Astrocyte (in vitro differentiated cells and primary cell): Measurements from ENCODE around the gene YWHAE. TPM values are rescaled to one million over a fixed set of nuclear protein-coding genes. Genes with fewer than 3 reads are reported as not detected.

Source experiments
- DNase-seq: peaks from one replicate; pipeline ENCODE4 v3.0.0-alpha.2; 2010; ENCODE audit warnings: low read depth
- FAIRE-seq: peaks from 2 replicates; lab custom pipeline; 2011; peaks lifted over from hg19 to GRCh38; lab: Jason Lieb, UNC
- H2AFZ ChIP-seq: 2 replicates; pipeline ENCODE4 v1.6.0; 2012; ENCODE audit warnings: low read depth, low read length, inconsistent platforms
- H3K27ac ChIP-seq: 2 replicates; pipeline ENCODE4 v1.5.1; 2011; ENCODE audit warnings: low read depth, low read length, inconsistent platforms
- H3K27me3 ChIP-seq: 2 replicates; pipeline ENCODE4 v1.6.0; 2011; ENCODE audit warnings: low read length, inconsistent platforms; ENCODE audit not compliant: insufficient read depth
- H3K36me3 ChIP-seq: 2 replicates; pipeline ENCODE4 v1.5.1; 2011; ENCODE audit warnings: low read length, inconsistent platforms; ENCODE audit not compliant: insufficient read depth
- H3K4me1 ChIP-seq: 2 replicates; pipeline ENCODE4 v1.5.1; 2011; ENCODE audit warnings: low read length, inconsistent platforms; ENCODE audit not compliant: insufficient read depth
- H3K4me2 ChIP-seq: 2 replicates; pipeline ENCODE4 v1.6.0; 2012; ENCODE audit warnings: low read length, inconsistent platforms
- H3K4me3 ChIP-seq: 2 replicates; pipeline ENCODE4 v1.5.1; 2011; ENCODE audit warnings: low read depth, mild to moderate bottlenecking, low read length, inconsistent platforms; ENCODE audit not compliant: insufficient read depth
- H3K79me2 ChIP-seq: 2 replicates; pipeline ENCODE4 v1.6.0; 2012; ENCODE audit warnings: mild to moderate bottlenecking, low read length, inconsistent platforms; ENCODE audit not compliant: insufficient read depth
- H3K9ac ChIP-seq: 2 replicates; pipeline ENCODE4 v1.6.0; 2012; ENCODE audit warnings: mild to moderate bottlenecking, low read length, inconsistent platforms
- H3K9me3 ChIP-seq: 2 replicates; pipeline ENCODE4 v1.5.1; 2012; ENCODE audit warnings: low read depth, mild to moderate bottlenecking, low read length, inconsistent platforms; ENCODE audit not compliant: insufficient read depth
- H4K20me1 ChIP-seq: 2 replicates; pipeline ENCODE4 v1.6.0; 2012; ENCODE audit warnings: low read length, inconsistent platforms; ENCODE audit not compliant: insufficient read depth
- H3K27ac Mint-ChIP-seq: one replicate; pipeline ENCODE4 v1.8.0; 2021; ENCODE audit warnings: mild to moderate bottlenecking, mixed read lengths; ENCODE audit not compliant: unreplicated experiment
- H3K27me3 Mint-ChIP-seq: one replicate; pipeline ENCODE4 v1.8.0; 2021; ENCODE audit warnings: low read depth, mixed read lengths; ENCODE audit not compliant: unreplicated experiment
- H3K36me3 Mint-ChIP-seq: one replicate; pipeline ENCODE4 v1.8.0; 2021; ENCODE audit warnings: low read depth, mixed read lengths; ENCODE audit not compliant: unreplicated experiment
- H3K4me1 Mint-ChIP-seq: one replicate; pipeline ENCODE4 v1.8.0; 2021; ENCODE audit warnings: low read depth, mixed read lengths; ENCODE audit not compliant: unreplicated experiment
- H3K4me3 Mint-ChIP-seq: one replicate; pipeline ENCODE4 v1.8.0; 2021; ENCODE audit warnings: mild to moderate bottlenecking, moderate library complexity, mixed read lengths; ENCODE audit not compliant: unreplicated experiment
- H3K9me3 Mint-ChIP-seq: one replicate; pipeline ENCODE4 v1.8.0; 2021; ENCODE audit warnings: mild to moderate bottlenecking, mixed read lengths; ENCODE audit not compliant: unreplicated experiment
- EZH2 ChIP-seq: IDR thresholded peaks from 2 replicates; pipeline ENCODE4 v1.6.1; 2012; ENCODE audit warnings: mild to moderate bottlenecking, low read length, inconsistent platforms; ENCODE audit not compliant: insufficient read depth
- total RNA-seq: library from RNA; stranded (reverse); gene quantifications from 2 replicates; pipeline ENCODE4 v1.2.1, GENCODE V29; 2021
- TF ChIP-seq, protein P1 (sequence below): IDR thresholded peaks from 2 replicates; pipeline ENCODE4 v1.5.1; 2011; ENCODE audit warnings: low read depth, mild to moderate bottlenecking, inconsistent platforms, low read length, moderate library complexity; ENCODE audit not compliant: insufficient read depth

The YWHAE gene
- total RNA-seq, 1 donor from 2014 or later = 771 TPM

GRCh38 chr17:1442187-1442586, 42.2 kb upstream of the YWHAE start:
- Histone ChIP-seq H2AFZ (no peak overlapping the region), H3K27ac (no peak overlapping the region), H3K36me3 (peaks cover 2% of the 10 kb centered on the region), H3K9me3 (no peaks in the 10 kb centered on the region), H3K4me2 (no peak overlapping the region), H4K20me1 (peaks cover 73% of the 10 kb centered on the region), H3K27me3 (no peaks in the 10 kb centered on the region), H3K4me1 (peaks cover 16% of the 10 kb centered on the region), H3K4me3 (no peak overlapping the region), H3K9ac (no peak overlapping the region), H3K79me2 (peaks cover 94% of the 10 kb centered on the region)
- no peaks in the 10 kb centered on the region for H3K9me3 Mint-ChIP-seq
- peaks cover 10% of the 10 kb centered on the region for H3K36me3 Mint-ChIP-seq
- peaks cover 25% of the 10 kb centered on the region for H3K4me1 Mint-ChIP-seq
- DNase-seq = no peak
- H3K4me3 Mint-ChIP-seq = no peak overlapping the region
- FAIRE-seq = no peak
- H3K27ac Mint-ChIP-seq = no peak overlapping the region
- H3K27me3 Mint-ChIP-seq = no peaks in the 10 kb centered on the region
- TF ChIP-seq, protein P1, sequence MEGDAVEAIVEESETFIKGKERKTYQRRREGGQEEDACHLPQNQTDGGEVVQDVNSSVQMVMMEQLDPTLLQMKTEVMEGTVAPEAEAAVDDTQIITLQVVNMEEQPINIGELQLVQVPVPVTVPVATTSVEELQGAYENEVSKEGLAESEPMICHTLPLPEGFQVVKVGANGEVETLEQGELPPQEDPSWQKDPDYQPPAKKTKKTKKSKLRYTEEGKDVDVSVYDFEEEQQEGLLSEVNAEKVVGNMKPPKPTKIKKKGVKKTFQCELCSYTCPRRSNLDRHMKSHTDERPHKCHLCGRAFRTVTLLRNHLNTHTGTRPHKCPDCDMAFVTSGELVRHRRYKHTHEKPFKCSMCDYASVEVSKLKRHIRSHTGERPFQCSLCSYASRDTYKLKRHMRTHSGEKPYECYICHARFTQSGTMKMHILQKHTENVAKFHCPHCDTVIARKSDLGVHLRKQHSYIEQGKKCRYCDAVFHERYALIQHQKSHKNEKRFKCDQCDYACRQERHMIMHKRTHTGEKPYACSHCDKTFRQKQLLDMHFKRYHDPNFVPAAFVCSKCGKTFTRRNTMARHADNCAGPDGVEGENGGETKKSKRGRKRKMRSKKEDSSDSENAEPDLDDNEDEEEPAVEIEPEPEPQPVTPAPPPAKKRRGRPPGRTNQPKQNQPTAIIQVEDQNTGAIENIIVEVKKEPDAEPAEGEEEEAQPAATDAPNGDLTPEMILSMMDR = no peak
- no peak for TF ChIP-seq EZH2

DNA sequence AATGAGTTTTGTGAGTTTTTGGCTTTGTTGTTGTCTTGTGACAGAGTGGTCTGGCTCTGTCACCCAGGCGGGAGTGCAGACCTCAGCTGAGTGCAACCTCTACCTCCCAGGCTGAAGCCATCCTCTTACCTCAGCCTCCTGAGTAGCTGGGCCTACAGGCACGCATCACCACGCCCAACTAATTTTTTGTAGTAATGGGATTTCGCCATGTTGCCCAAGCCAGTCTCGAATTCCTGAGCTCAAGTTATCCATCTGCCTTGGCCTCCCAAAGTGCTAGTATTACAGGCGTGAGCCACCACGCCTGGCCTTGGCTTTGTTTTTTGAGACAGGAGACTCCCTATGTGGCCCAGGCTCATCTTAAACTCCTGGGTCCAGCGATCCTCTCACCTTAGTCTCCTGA, 40.9 kb upstream of the YWHAE start:
- H3K27ac ChIP-seq = no peak overlapping the region
- H3K9ac ChIP-seq = no peak overlapping the region
- H3K9me3 Mint-ChIP-seq = no peaks in the 10 kb centered on the region
- H4K20me1 ChIP-seq = peaks cover 74% of the 10 kb centered on the region
- H2AFZ ChIP-seq = no peak overlapping the region
- no peaks in the 10 kb centered on the region for H3K27me3 ChIP-seq
- no peaks in the 10 kb centered on the region for H3K9me3 ChIP-seq
- no peak overlapping the region for H3K4me3 ChIP-seq
- peaks cover 16% of the 10 kb centered on the region for H3K4me1 Mint-ChIP-seq
- no peak overlapping the region for H3K27ac Mint-ChIP-seq
- no peak overlapping the region for H3K4me3 Mint-ChIP-seq
- FAIRE-seq (no peak), DNase-seq (no peak)
- TF ChIP-seq, protein P1 = no peak
- TF ChIP-seq EZH2 = no peak
- peaks cover 94% of the 10 kb centered on the region for H3K79me2 ChIP-seq
- H3K27me3 Mint-ChIP-seq = no peaks in the 10 kb centered on the region
- peaks cover 16% of the 10 kb centered on the region for H3K4me1 ChIP-seq
- no peak overlapping the region for H3K4me2 ChIP-seq
- H3K36me3 Mint-ChIP-seq = peaks cover 13% of the 10 kb centered on the region
- peaks cover 14% of the 10 kb centered on the region for H3K36me3 ChIP-seq

DNA sequence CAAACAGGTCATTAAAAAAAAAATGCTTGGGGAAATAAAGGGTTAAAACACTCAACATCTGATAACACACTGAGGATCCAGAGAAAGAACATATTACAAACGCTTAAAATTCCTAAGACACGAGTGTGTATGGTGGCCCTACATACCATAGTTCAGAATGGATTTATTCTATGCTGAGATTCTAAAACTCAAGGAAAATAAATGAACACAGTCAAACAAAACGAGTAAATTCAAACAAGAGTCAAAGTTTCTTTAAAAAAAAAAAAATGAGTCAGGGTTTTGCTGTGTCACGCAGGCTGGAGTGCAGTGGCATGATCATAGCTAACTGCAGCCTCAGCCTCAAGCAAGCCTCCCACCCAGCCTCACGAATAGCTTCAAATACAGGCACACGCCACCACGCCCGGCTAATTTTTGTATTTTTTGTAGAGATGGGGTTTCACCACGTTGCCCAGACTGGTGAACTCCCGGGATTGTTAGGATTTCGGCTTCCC, 38.6 kb upstream of the YWHAE start:
- Histone ChIP-seq H3K9me3 (no peaks in the 10 kb centered on the region), H2AFZ (no peak overlapping the region), H3K79me2 (peaks cover 96% of the 10 kb centered on the region), H3K4me1 (peaks cover 16% of the 10 kb centered on the region), H3K27ac (peak overlapping the region; percentile 77), H3K4me3 (no peak overlapping the region), H4K20me1 (peaks cover 78% of the 10 kb centered on the region), H3K36me3 (peaks cover 28% of the 10 kb centered on the region), H3K4me2 (peak overlapping the region; percentile 50), H3K27me3 (no peaks in the 10 kb centered on the region), H3K9ac (peak overlapping the region; percentile 29)
- Mint-ChIP-seq H3K36me3 (peaks cover 15% of the 10 kb centered on the region), H3K9me3 (no peaks in the 10 kb centered on the region), H3K27ac (peak overlapping the region; percentile 94), H3K4me3 (peak overlapping the region; percentile 72), H3K4me1 (peaks cover 24% of the 10 kb centered on the region), H3K27me3 (no peaks in the 10 kb centered on the region)
- FAIRE-seq = no peak
- no peak for TF ChIP-seq EZH2
- TF ChIP-seq, protein P1 = no peak
- DNase-seq = peak; percentile 61
